ENCODE results near the gene PPP6R2. TPM values are rescaled to one million over a fixed set of nuclear protein-coding genes. Genes with fewer than 3 reads are reported as not detected.

The PPP6R2 gene
- total RNA-seq, 3 donors from 2014 or later (not counting 1 experiment from before 2014, with no cell fraction given) = 76.0 to 103 (median 78.1) TPM

GRCh38 chr22:50301581-50301991 is 41.5 kb upstream of the PPP6R2 start:
- peaks cover 0 to 5% of the 10 kb centered on the region in 2 donors for H3K4me1 Mint-ChIP-seq

GRCh38 chr22:50302041-50302541 is 41.0 kb upstream of the PPP6R2 start:
- Mint-ChIP-seq H3K9me3 (no peaks in the 10 kb centered on the region), H3K4me1 (peaks cover 0 to 5% of the 10 kb centered on the region in 2 donors), H3K36me3 (no peaks in the 10 kb centered on the region), H3K27me3 (ENCODE audit: low read depth in 2 of 2) (peaks cover 6 to 29% of the 10 kb centered on the region in 2 donors), H3K27ac (no peak overlapping the region), H3K4me3 (no peak overlapping the region)
- DNase-seq = no peak
- Histone ChIP-seq H3K27me3 (ENCODE audit: control insufficient read depth, insufficient read depth, low read length) (peaks cover 15% of the 10 kb centered on the region), H3K4me3 (ENCODE audit: low read length) (no peak overlapping the region), H3K36me3 (ENCODE audit: control insufficient read depth, insufficient read depth, low read length) (no peaks in the 10 kb centered on the region), H3K9me3 (ENCODE audit: control insufficient read depth, insufficient read depth, low read length) (no peaks in the 10 kb centered on the region), H3K4me1 (ENCODE audit: control insufficient read depth, insufficient read depth, low read length) (peaks cover 62% of the 10 kb centered on the region), H3K27ac (ENCODE audit: low read length) (no peak overlapping the region)
- intact Hi-C loops (cut with micrococcal nuclease) = no loop called here
- peak in 2 of 3 donors; percentile 16 to 27 for ATAC-seq
- no peak for TF ChIP-seq CTCF (IDR thresholded peaks at IDR 0.05)
- 55% methylated on average over 9 of the region's 9 CpGs for WGBS (ENCODE audit: insufficient coverage)

More at GRCh38 chr22:50301581-50301991, 41.5 kb upstream of the PPP6R2 start:
- Mint-ChIP-seq H3K9me3 (no peaks in the 10 kb centered on the region), H3K36me3 (no peaks in the 10 kb centered on the region), H3K27ac (no peak overlapping the region), H3K4me3 (no peak overlapping the region), H3K27me3 (ENCODE audit: low read depth in 2 of 2) (peaks cover 6 to 29% of the 10 kb centered on the region in 2 donors)
- DNase-seq (no peak), ATAC-seq (no peak)
- Histone ChIP-seq H3K36me3 (ENCODE audit: control insufficient read depth, insufficient read depth, low read length) (no peaks in the 10 kb centered on the region), H3K27me3 (ENCODE audit: control insufficient read depth, insufficient read depth, low read length) (peaks cover 12% of the 10 kb centered on the region), H3K27ac (ENCODE audit: low read length) (no peak overlapping the region), H3K4me3 (ENCODE audit: low read length) (no peak overlapping the region), H3K4me1 (ENCODE audit: control insufficient read depth, insufficient read depth, low read length) (peaks cover 59% of the 10 kb centered on the region), H3K9me3 (ENCODE audit: control insufficient read depth, insufficient read depth, low read length) (no peaks in the 10 kb centered on the region)
- no peak for TF ChIP-seq CTCF (IDR thresholded peaks at IDR 0.05)
- intact Hi-C loops (cut with micrococcal nuclease) = no loop called here
- WGBS (ENCODE audit: insufficient coverage) = 66% methylated on average over 17 of the region's 17 CpGs

GRCh38 chr22:50302564-50302963 is 40.6 kb upstream of the PPP6R2 start:
- peaks cover 62% of the 10 kb centered on the region for H3K4me1 ChIP-seq (ENCODE audit: control insufficient read depth, insufficient read depth, low read length)
- no peak overlapping the region for H3K27ac Mint-ChIP-seq
- ATAC-seq (no peak), DNase-seq (no peak)
- H3K27me3 Mint-ChIP-seq (ENCODE audit: low read depth in 2 of 2) = peaks cover 6 to 26% of the 10 kb centered on the region in 2 donors
- H3K27ac ChIP-seq (ENCODE audit: low read length) = no peak overlapping the region
- H3K4me3 Mint-ChIP-seq = no peak overlapping the region
- peaks cover 0 to 5% of the 10 kb centered on the region in 2 donors for H3K4me1 Mint-ChIP-seq
- no peaks in the 10 kb centered on the region for H3K36me3 ChIP-seq (ENCODE audit: control insufficient read depth, insufficient read depth, low read length)
- TF ChIP-seq CTCF (IDR thresholded peaks at IDR 0.05) = no peak
- H3K36me3 Mint-ChIP-seq = no peaks in the 10 kb centered on the region
- WGBS (ENCODE audit: insufficient coverage) = 67% methylated on average over 5 of the region's 5 CpGs
- H3K9me3 Mint-ChIP-seq = no peaks in the 10 kb centered on the region
- intact Hi-C loops (cut with micrococcal nuclease) = no loop called here
- peaks cover 15% of the 10 kb centered on the region for H3K27me3 ChIP-seq (ENCODE audit: control insufficient read depth, insufficient read depth, low read length)
- no peak overlapping the region for H3K4me3 ChIP-seq (ENCODE audit: low read length)
- H3K9me3 ChIP-seq (ENCODE audit: control insufficient read depth, insufficient read depth, low read length) = no peaks in the 10 kb centered on the region

GRCh38 chr22:50303515-50303847 is 39.6 kb upstream of the PPP6R2 start:
- H3K27me3 Mint-ChIP-seq (ENCODE audit: low read depth in 2 of 2) = peaks cover 6 to 21% of the 10 kb centered on the region in 2 donors
- no peak overlapping the region for H3K4me3 Mint-ChIP-seq
- no peaks in the 10 kb centered on the region for H3K36me3 ChIP-seq (ENCODE audit: control insufficient read depth, insufficient read depth, low read length)
- no peak for DNase-seq
- H3K4me1 ChIP-seq (ENCODE audit: control insufficient read depth, insufficient read depth, low read length) = peaks cover 70% of the 10 kb centered on the region
- ATAC-seq = no peak
- 47% methylated on average over 7 of the region's 7 CpGs for WGBS (ENCODE audit: insufficient coverage)
- no peaks in the 10 kb centered on the region for H3K9me3 Mint-ChIP-seq
- no peaks in the 10 kb centered on the region for H3K9me3 ChIP-seq (ENCODE audit: control insufficient read depth, insufficient read depth, low read length)
- H3K27ac Mint-ChIP-seq = no peak overlapping the region
- H3K36me3 Mint-ChIP-seq = no peaks in the 10 kb centered on the region
- H3K27me3 ChIP-seq (ENCODE audit: control insufficient read depth, insufficient read depth, low read length) = peaks cover 15% of the 10 kb centered on the region
- peaks cover 0 to 5% of the 10 kb centered on the region in 2 donors for H3K4me1 Mint-ChIP-seq
- H3K27ac ChIP-seq (ENCODE audit: low read length) = peak overlapping the region; percentile 52
- intact Hi-C loops (cut with micrococcal nuclease) = no loop called here
- no peak for TF ChIP-seq CTCF (IDR thresholded peaks at IDR 0.05)
- H3K4me3 ChIP-seq (ENCODE audit: low read length) = no peak overlapping the region

Measured in natural killer cell (primary cell).